K562 (cell line): ENCODE measurements around the gene BBS1. TPM values are rescaled to one million over a fixed set of nuclear protein-coding genes. Genes with fewer than 3 reads are reported as not detected.
A peak's percentile ranks its signal among the peaks of the same experiment; 100 is the strongest.

Experiments used
- DNMT1 ChIP-seq: fragments of 450-650 bp; IDR thresholded peaks from 2 replicates; pipeline ENCODE4 v1.6.1; 2016; ENCODE audit warnings: antibody characterized with exemption, mild to moderate bottlenecking
- ELF1 ChIP-seq: fragments of 200-800 bp; sonication (Bioruptor generic); IDR thresholded peaks from 2 replicates; pipeline ENCODE4 v1.6.1; 2016; ENCODE audit warnings: missing genetic modification characterization, missing compliant biosample characterization
- ELK1 ChIP-seq: sonication (generic); formaldehyde crosslinking; IDR thresholded peaks from 2 replicates; pipeline ENCODE4 v1.8.1; 2022; ENCODE audit warnings: missing genetic modification reagents
- FOXA1 ChIP-seq: fragments of 450-650 bp; IDR thresholded peaks from 2 replicates; pipeline ENCODE4 v1.6.1; 2016; ENCODE audit warnings: mild to moderate bottlenecking, borderline replicate concordance
- FOXJ3 ChIP-seq: sonication (generic); formaldehyde crosslinking; IDR thresholded peaks from 2 replicates; pipeline ENCODE4 v1.4.0; 2020; ENCODE audit warnings: mild to moderate bottlenecking, missing genetic modification reagents
- NCOA4 ChIP-seq: fragments of 450-650 bp; IDR thresholded peaks from 2 replicates; pipeline ENCODE4 v1.6.1; 2018; ENCODE audit warnings: mild to moderate bottlenecking; ENCODE audit not compliant: partially characterized antibody
- PML ChIP-seq: IDR thresholded peaks from 2 replicates; pipeline ENCODE4 v1.6.1; 2012; ENCODE audit warnings: low read length, inconsistent platforms
- SAP30 ChIP-seq: fragments of 200-600 bp; sonication (generic); IDR thresholded peaks from 2 replicates; pipeline ENCODE4 v1.6.1; 2012; ENCODE audit warnings: borderline replicate concordance, low read depth, mild to moderate bottlenecking, moderate library complexity, low read length, control low read depth, inconsistent platforms; ENCODE audit not compliant: insufficient read depth, poor library complexity, severe bottlenecking
- UBTF ChIP-seq, 2 experiments: IDR thresholded peaks; 2 replicates each; pipeline ENCODE4 v1.6.1; 2012; ENCODE audit warnings: improper control_type of control experiment in 2 of 2, low read depth in 2 of 2, low read length in 2 of 2, borderline replicate concordance in 1 of 2
- ZNF134 ChIP-seq: fragments of 250-450 bp; sonication (Bioruptor Pico); conservative IDR thresholded peaks from 2 replicates; pipeline ENCODE4 v1.4.0; 2020
- ZNF212 ChIP-seq: fragments of 450-650 bp; formaldehyde crosslinking; IDR thresholded peaks from 2 replicates; pipeline ENCODE4 v1.4.0; 2020; ENCODE audit warnings: mild to moderate bottlenecking
- ZNF24 ChIP-seq: fragments of 450-650 bp; IDR thresholded peaks from 2 replicates; pipeline ENCODE4 v1.6.1; 2016
- ZNF511 ChIP-seq: sonication (generic); formaldehyde crosslinking; IDR thresholded peaks from 2 replicates; pipeline ENCODE4 v1.8.0; 2022; ENCODE audit warnings: mild to moderate bottlenecking, missing genetic modification reagents
- ZNF780A ChIP-seq: fragments of 250-450 bp; sonication (Bioruptor Pico); IDR thresholded peaks from 2 replicates; pipeline ENCODE4 v1.5.0; 2021; ENCODE audit warnings: mild to moderate bottlenecking
- polyA plus RNA-seq, 8 experiments: library from polyadenylated mRNA; depleted of rRNA in 4 of 8; stranded (reverse) in 5 of 8; unstranded in 3 of 8; fragments of >200 nt; fragmentation: Nextera tagmentation in 2 of 8; fragmentation: Illumina TruSeq in 1 of 8; extraction: Ambion mirVana in 2 of 8; extraction: Trizol in 1 of 8; gene quantifications; 2 replicates each; pipeline versions ENCODE4 v1.2.1 to v1.2.3, GENCODE V29; 2011 to 2014; ENCODE audit warnings: inconsistent platforms in 1 of 8, missing spikeins in 1 of 8
- total RNA-seq, 7 experiments: library from RNA; depleted of rRNA in 6 of 7; stranded (reverse); fragments of >200 nt in 6 of 7; fragmentation: Illumina TruSeq in 2 of 7; extraction: Trizol in 2 of 7; gene quantifications; 2 replicates each; pipeline versions ENCODE4 v1.2.1 to v1.2.3, GENCODE V29; 2011 to 2021; ENCODE audit warnings: low replicate concordance in 1 of 7
- TF ChIP-seq, protein P1 (sequence below): fragments of 450-650 bp; formaldehyde crosslinking; IDR thresholded peaks from 2 replicates; pipeline ENCODE4 v1.4.0; 2022; ENCODE audit warnings: missing genetic modification characterization
- TF ChIP-seq, protein P2 (sequence below): fragments of 200-800 bp; sonication (Bioruptor generic); IDR thresholded peaks from 2 replicates; pipeline ENCODE4 v1.6.1; 2017; ENCODE audit warnings: missing genetic modification characterization, missing compliant biosample characterization
- TF ChIP-seq, protein P3 (sequence below): sonication (generic); formaldehyde crosslinking; IDR thresholded peaks from 2 replicates; pipeline ENCODE4 v1.8.0; 2022; ENCODE audit warnings: missing genetic modification reagents, mild to moderate bottlenecking, borderline replicate concordance

BBS1 gene
- total and polyA plus RNA-seq, 9 of the 15 experiments (the other 6 are each of a cell fraction or from before 2014, with no cell fraction given), result 9.0 to 19.8 (median 12.1) TPM

GRCh38 chr11:66545701-66546367 lies 35.4 kb downstream of the BBS1 start, which contains the start of gene ZDHHC24 (continued):
- peak; percentile 95 for TF ChIP-seq SAP30
- TF ChIP-seq PML, result no peak
- no peak for TF ChIP-seq FOXA1
- TF ChIP-seq, protein P1, sequence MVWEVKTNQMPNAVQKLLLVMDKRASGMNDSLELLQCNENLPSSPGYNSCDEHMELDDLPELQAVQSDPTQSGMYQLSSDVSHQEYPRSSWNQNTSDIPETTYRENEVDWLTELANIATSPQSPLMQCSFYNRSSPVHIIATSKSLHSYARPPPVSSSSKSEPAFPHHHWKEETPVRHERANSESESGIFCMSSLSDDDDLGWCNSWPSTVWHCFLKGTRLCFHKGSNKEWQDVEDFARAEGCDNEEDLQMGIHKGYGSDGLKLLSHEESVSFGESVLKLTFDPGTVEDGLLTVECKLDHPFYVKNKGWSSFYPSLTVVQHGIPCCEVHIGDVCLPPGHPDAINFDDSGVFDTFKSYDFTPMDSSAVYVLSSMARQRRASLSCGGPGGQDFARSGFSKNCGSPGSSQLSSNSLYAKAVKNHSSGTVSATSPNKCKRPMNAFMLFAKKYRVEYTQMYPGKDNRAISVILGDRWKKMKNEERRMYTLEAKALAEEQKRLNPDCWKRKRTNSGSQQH, result no peak
- TF ChIP-seq, protein P2, sequence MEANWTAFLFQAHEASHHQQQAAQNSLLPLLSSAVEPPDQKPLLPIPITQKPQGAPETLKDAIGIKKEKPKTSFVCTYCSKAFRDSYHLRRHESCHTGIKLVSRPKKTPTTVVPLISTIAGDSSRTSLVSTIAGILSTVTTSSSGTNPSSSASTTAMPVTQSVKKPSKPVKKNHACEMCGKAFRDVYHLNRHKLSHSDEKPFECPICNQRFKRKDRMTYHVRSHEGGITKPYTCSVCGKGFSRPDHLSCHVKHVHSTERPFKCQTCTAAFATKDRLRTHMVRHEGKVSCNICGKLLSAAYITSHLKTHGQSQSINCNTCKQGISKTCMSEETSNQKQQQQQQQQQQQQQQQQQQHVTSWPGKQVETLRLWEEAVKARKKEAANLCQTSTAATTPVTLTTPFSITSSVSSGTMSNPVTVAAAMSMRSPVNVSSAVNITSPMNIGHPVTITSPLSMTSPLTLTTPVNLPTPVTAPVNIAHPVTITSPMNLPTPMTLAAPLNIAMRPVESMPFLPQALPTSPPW (CRISPR knock-in tag), result peak; percentile 92
- TF ChIP-seq, protein P3, sequence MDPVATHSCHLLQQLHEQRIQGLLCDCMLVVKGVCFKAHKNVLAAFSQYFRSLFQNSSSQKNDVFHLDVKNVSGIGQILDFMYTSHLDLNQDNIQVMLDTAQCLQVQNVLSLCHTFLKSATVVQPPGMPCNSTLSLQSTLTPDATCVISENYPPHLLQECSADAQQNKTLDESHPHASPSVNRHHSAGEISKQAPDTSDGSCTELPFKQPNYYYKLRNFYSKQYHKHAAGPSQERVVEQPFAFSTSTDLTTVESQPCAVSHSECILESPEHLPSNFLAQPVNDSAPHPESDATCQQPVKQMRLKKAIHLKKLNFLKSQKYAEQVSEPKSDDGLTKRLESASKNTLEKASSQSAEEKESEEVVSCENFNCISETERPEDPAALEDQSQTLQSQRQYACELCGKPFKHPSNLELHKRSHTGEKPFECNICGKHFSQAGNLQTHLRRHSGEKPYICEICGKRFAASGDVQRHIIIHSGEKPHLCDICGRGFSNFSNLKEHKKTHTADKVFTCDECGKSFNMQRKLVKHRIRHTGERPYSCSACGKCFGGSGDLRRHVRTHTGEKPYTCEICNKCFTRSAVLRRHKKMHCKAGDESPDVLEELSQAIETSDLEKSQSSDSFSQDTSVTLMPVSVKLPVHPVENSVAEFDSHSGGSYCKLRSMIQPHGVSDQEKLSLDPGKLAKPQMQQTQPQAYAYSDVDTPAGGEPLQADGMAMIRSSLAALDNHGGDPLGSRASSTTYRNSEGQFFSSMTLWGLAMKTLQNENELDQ (CRISPR knock-in tag), result no peak
- TF ChIP-seq UBTF (IDR thresholded peaks at IDR 0.05; ENCODE audit: borderline replicate concordance in 1 of 2, low read depth in 2 of 2, low read length in 2 of 2), result peak in 1 of 2 experiments; percentile 69; a peak in 2 of 4 replicates
- no peak for TF ChIP-seq ZNF24
- TF ChIP-seq ZNF134 (CRISPR knock-in tag), result no peak
- peak; percentile 97 for TF ChIP-seq ELF1 (tag)
- TF ChIP-seq ELK1 (CRISPR knock-in tag), result no peak
- TF ChIP-seq ZNF212 (CRISPR knock-in tag), result no peak
- no peak for TF ChIP-seq ZNF780A (CRISPR knock-in tag)
- no peak for TF ChIP-seq DNMT1
- TF ChIP-seq FOXJ3 (CRISPR knock-in tag), result no peak
- TF ChIP-seq ZNF511 (CRISPR knock-in tag), result peak; percentile 86
- no peak for TF ChIP-seq NCOA4
